ENCODE data around the gene CLDN24. TPM values are rescaled to one million over a fixed set of nuclear protein-coding genes. Genes with fewer than 3 reads are reported as not detected.

Gene CLDN24
- total RNA-seq, 1 experiment from 2014 or later = not detected

- Histone ChIP-seq H4K20me1 (ENCODE audit: insufficient read depth) (no peaks in the 10 kb centered on the region), H3K4me3 (replicated peaks in 1 of 2; ENCODE audit: low read depth in 1 of 2, low read length in 2 of 2) (no peak overlapping the region), H3K9me3 (ENCODE audit: control insufficient read depth in 1 of 2, insufficient read depth in 1 of 2, low read depth in 1 of 2, low read length in 2 of 2) (no peaks in the 10 kb centered on the region), H3K36me3 (ENCODE audit: control insufficient read depth in 1 of 2, insufficient read depth in 2 of 2, low read length in 2 of 2) (0 out of 4 replicates have a peak, but pooled peaks cover 0 to 3% of the 10 kb centered on the region in 2 experiments), H3K79me2 (ENCODE audit: insufficient read depth, low read length) (no peaks in the 10 kb centered on the region), H3K9me2 (ENCODE audit: insufficient read depth) (no peaks in the 10 kb centered on the region), H3K4me1 (ENCODE audit: control insufficient read depth in 1 of 2, insufficient read depth in 2 of 2, low read length in 2 of 2) (no peaks in the 10 kb centered on the region), H2AFZ (ENCODE audit: low read depth, low read length, poor library complexity, severe bottlenecking) (no peak overlapping the region), H3K27me3 (ENCODE audit: insufficient read depth, low read length) (no peaks in the 10 kb centered on the region), H3K9ac (ENCODE audit: low read length) (no peak overlapping the region), H3K4me2 (ENCODE audit: low read length) (no peak overlapping the region), H3K27ac (ENCODE audit: low read depth, low read length) (no peak overlapping the region)
- no peak for TF ChIP-seq ZBTB33 (IDR thresholded peaks at IDR 0.05; ENCODE audit: extremely low read depth, insufficient replicate concordance, low read length)
- ATAC-seq (no peak), DNase-seq (ENCODE audit: low read depth, low spot score) (no peak)
- no TSS peak for BruUV-seq (replicated peaks)
- ChIA-PET CTCF (no interaction called here), RAD21 (ENCODE audit: low non-redundant PET in 1 of 2, low total read pairs in 2 of 2, uncharacterized antibody in 2 of 2, unreplicated experiment in 2 of 2) (no interaction called here), POLR2A (no interaction called here)
- intact Hi-C loops (cut with micrococcal nuclease) = no loop called here
Observed at GRCh38 chr4:183318656-183319055, 3.6 kb downstream of the CLDN24 start.

- Histone ChIP-seq H3K9me3 (ENCODE audit: control insufficient read depth in 1 of 2, insufficient read depth in 1 of 2, low read depth in 1 of 2, low read length in 2 of 2) (no peaks in the 10 kb centered on the region), H3K79me2 (ENCODE audit: insufficient read depth, low read length) (no peaks in the 10 kb centered on the region), H3K4me1 (ENCODE audit: control insufficient read depth in 1 of 2, insufficient read depth in 2 of 2, low read length in 2 of 2) (no peaks in the 10 kb centered on the region), H3K4me2 (ENCODE audit: low read length) (no peak overlapping the region), H3K9ac (ENCODE audit: low read length) (no peak overlapping the region), H3K36me3 (ENCODE audit: control insufficient read depth in 1 of 2, insufficient read depth in 2 of 2, low read length in 2 of 2) (0 out of 4 replicates have a peak, but pooled peaks cover 0 to 3% of the 10 kb centered on the region in 2 experiments), H4K20me1 (ENCODE audit: insufficient read depth) (no peaks in the 10 kb centered on the region), H2AFZ (ENCODE audit: low read depth, low read length, poor library complexity, severe bottlenecking) (no peak overlapping the region), H3K27ac (ENCODE audit: low read depth, low read length) (no peak overlapping the region), H3K27me3 (ENCODE audit: insufficient read depth, low read length) (no peaks in the 10 kb centered on the region), H3K4me3 (replicated peaks in 1 of 2; ENCODE audit: low read depth in 1 of 2, low read length in 2 of 2) (no peak overlapping the region), H3K9me2 (ENCODE audit: insufficient read depth) (no peaks in the 10 kb centered on the region)
- TF ChIP-seq POLR2AphosphoS5 (IDR thresholded peaks at IDR 0.05; ENCODE audit: low read depth, low read length) (no peak), CTCF (IDR thresholded peaks at IDR 0.05 in 2 of 3, conservative IDR thresholded peaks at IDR 0.05 in 1 of 3; ENCODE audit: borderline replicate concordance in 1 of 3, insufficient read depth in 1 of 3, low read depth in 2 of 3, low read length in 2 of 3) (no peak), CEBPB (IDR thresholded peaks at IDR 0.05; ENCODE audit: low read depth) (no peak), ZFX (IDR thresholded peaks at IDR 0.05) (no peak), EGR1 (IDR thresholded peaks at IDR 0.05; ENCODE audit: low read depth) (no peak), JUND (IDR thresholded peaks at IDR 0.05) (no peak), ZNF274 (IDR thresholded peaks at IDR 0.05; ENCODE audit: low read depth, low read length) (no peak)
- intact Hi-C loops (cut with micrococcal nuclease) = no loop called here
- ChIA-PET CTCF (no interaction called here), POLR2A (no interaction called here), RAD21 (ENCODE audit: low non-redundant PET in 1 of 2, low total read pairs in 2 of 2, uncharacterized antibody in 2 of 2, unreplicated experiment in 2 of 2) (no interaction called here)
- ATAC-seq (no peak), DNase-seq (ENCODE audit: low read depth, low spot score) (no peak)
- BruUV-seq (replicated peaks) = no TSS peak
Observed at GRCh38 chr4:183314806-183315205, 7.4 kb downstream of the CLDN24 start.
